ENCODE data around the gene NAV3. TPM values are rescaled to one million over a fixed set of nuclear protein-coding genes. Genes with fewer than 3 reads are reported as not detected.

Gene NAV3
- total and polyA plus RNA-seq, 2 experiments from 2014 or later, result 4.0 to 12.0 TPM

- Histone ChIP-seq H3K79me2 (replicated peaks; ENCODE audit: insufficient read depth) (no peaks in the 10 kb centered on the region), H3K4me2 (no peak overlapping the region), H2AFZ (no peak overlapping the region), H3F3A (replicated peaks; ENCODE audit: low read depth) (no peaks in the 10 kb centered on the region), H3K36me3 (ENCODE audit: insufficient read depth) (no peaks in the 10 kb centered on the region), H3K9me2 (ENCODE audit: insufficient read depth) (no peaks in the 10 kb centered on the region), H3K4me1 (ENCODE audit: insufficient read depth) (no peaks in the 10 kb centered on the region), H3K27me3 (ENCODE audit: insufficient read depth) (no peaks in the 10 kb centered on the region), H4K20me1 (replicated peaks; ENCODE audit: insufficient read depth) (no peaks in the 10 kb centered on the region), H3K27ac (ENCODE audit: low read depth) (no peak overlapping the region), H3K4me3 (no peak overlapping the region)
- Mint-ChIP-seq H3K4me1 (no peaks in the 10 kb centered on the region), H3K9me3 (no peaks in the 10 kb centered on the region), H3K27me3 (ENCODE audit: insufficient read depth, low read depth, poor library complexity) (no peaks in the 10 kb centered on the region), H3K27ac (no peak overlapping the region), H3K36me3 (ENCODE audit: low read depth) (no peaks in the 10 kb centered on the region), H3K4me3 (no peak overlapping the region)
- TF ChIP-seq EZH2phosphoT487 (IDR thresholded peaks at IDR 0.05; ENCODE audit: unreplicated experiment) (no peak), ZNF462 (CRISPR knock-in tag; IDR thresholded peaks at IDR 0.05) (no peak), POLR2AphosphoS5 (IDR thresholded peaks at IDR 0.05; ENCODE audit: low read depth) (no peak), CREB1 (CRISPR knock-in tag; IDR thresholded peaks at IDR 0.05; ENCODE audit: low read depth) (no peak), JUNB (IDR thresholded peaks at IDR 0.05; ENCODE audit: unreplicated experiment) (no peak), EZH2 (IDR thresholded peaks at IDR 0.05; ENCODE audit: low read depth, unreplicated experiment) (no peak)
- TF ChIP-seq, protein P1, sequence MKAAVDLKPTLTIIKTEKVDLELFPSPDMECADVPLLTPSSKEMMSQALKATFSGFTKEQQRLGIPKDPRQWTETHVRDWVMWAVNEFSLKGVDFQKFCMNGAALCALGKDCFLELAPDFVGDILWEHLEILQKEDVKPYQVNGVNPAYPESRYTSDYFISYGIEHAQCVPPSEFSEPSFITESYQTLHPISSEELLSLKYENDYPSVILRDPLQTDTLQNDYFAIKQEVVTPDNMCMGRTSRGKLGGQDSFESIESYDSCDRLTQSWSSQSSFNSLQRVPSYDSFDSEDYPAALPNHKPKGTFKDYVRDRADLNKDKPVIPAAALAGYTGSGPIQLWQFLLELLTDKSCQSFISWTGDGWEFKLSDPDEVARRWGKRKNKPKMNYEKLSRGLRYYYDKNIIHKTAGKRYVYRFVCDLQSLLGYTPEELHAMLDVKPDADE (IDR thresholded peaks at IDR 0.05), result no peak
- DNase-seq (ENCODE audit: low spot score) (no peak), ATAC-seq (no peak)
Measured at GRCh38 chr12:78087363-78087675, 256.6 kb downstream of the NAV3 start.
